GM12878 (cell line): ENCODE measurements around the gene NHS.

Experiments used
- CTCF ChIP-seq, 3 experiments: IDR thresholded peaks in 2 of 3; conservative IDR thresholded peaks in 1 of 3; 2 replicates each; pipeline ENCODE4 v1.5.1; 2011; ENCODE audit warnings: low read depth in 3 of 3, low read length in 3 of 3, mild to moderate bottlenecking in 3 of 3, control low read depth in 2 of 3, moderate library complexity in 2 of 3, inconsistent platforms in 1 of 3, mixed read lengths in 1 of 3; ENCODE audit not compliant: control insufficient read depth in 2 of 3, insufficient read depth in 1 of 3; ENCODE audit errors: extremely low read depth in 1 of 3
- POLR2AphosphoS5 ChIP-seq: IDR thresholded peaks from 2 replicates; pipeline ENCODE4 v1.6.1; 2011; ENCODE audit warnings: mild to moderate bottlenecking, low read length, inconsistent platforms

GRCh38 chrX:17542123-17542522 lies 167.1 kb downstream of the NHS start:
- no peak for TF ChIP-seq CTCF (IDR thresholded peaks at IDR 0.05 in 2 of 3, conservative IDR thresholded peaks at IDR 0.05 in 1 of 3; ENCODE audit: control insufficient read depth in 2 of 3, extremely low read depth in 1 of 3, insufficient read depth in 1 of 3, low read depth in 3 of 3, low read length in 3 of 3)
- TF ChIP-seq POLR2AphosphoS5, result no peak
